Measurements from ENCODE around the gene RGMA. TPM values are rescaled to one million over a fixed set of nuclear protein-coding genes. Genes with fewer than 3 reads are reported as not detected.

Gene RGMA
- total RNA-seq, 1 donor from 2014 or later: not detected

- intact Hi-C loops (cut with micrococcal nuclease): no loop called here
Measured at GRCh38 chr15:93093765-93094164, 4.8 kb upstream of the RGMA start.

GRCh38 chr15:93091465-93091864 lies 2.5 kb upstream of the RGMA start:
- intact Hi-C loops (cut with micrococcal nuclease): no loop called here

- intact Hi-C loops (cut with micrococcal nuclease): loop anchor here (5.0 to 10.0 kb wide), 3 partner anchors 212 to 475 kb away; no protein-coding TSS in a partner anchor
Measured at GRCh38 chr15:93089727-93090305, 805 bp upstream of the RGMA start.

- intact Hi-C loops (cut with micrococcal nuclease): loop anchor here (5.0 to 10.0 kb wide), 3 partner anchors 214 to 476 kb away; no protein-coding TSS in a partner anchor
Measured at GRCh38 chr15:93088200-93088980, 621 bp downstream of the RGMA start.

GRCh38 chr15:93087825-93088199 lies 1.2 kb downstream of the RGMA start:
- intact Hi-C loops (cut with micrococcal nuclease): loop anchor here (1.0 to 10.0 kb wide), 6 partner anchors 58 to 1032 kb away; no protein-coding TSS in a partner anchor

GRCh38 chr15:93086791-93087190 lies 2.2 kb downstream of the RGMA start:
- intact Hi-C loops (cut with micrococcal nuclease): loop anchor here (1.0 to 10.0 kb wide), 6 partner anchors 56 to 1034 kb away; no protein-coding TSS in a partner anchor

- intact Hi-C loops (cut with micrococcal nuclease): loop anchor here (5.0 to 10.0 kb wide), 3 partner anchors 217 to 479 kb away; no protein-coding TSS in a partner anchor
Measured at GRCh38 chr15:93085692-93086091, 3.3 kb downstream of the RGMA start.

- intact Hi-C loops (cut with micrococcal nuclease): loop anchor here (10.0 kb wide), 2 partner anchors 362 to 482 kb away; no protein-coding TSS in a partner anchor
Measured at GRCh38 chr15:93082861-93083260, 6.2 kb downstream of the RGMA start.

- intact Hi-C loops (cut with micrococcal nuclease): loop anchor here (10.0 kb wide), 2 partner anchors 363 to 483 kb away; no protein-coding TSS in a partner anchor
Measured at GRCh38 chr15:93081399-93081798, 7.6 kb downstream of the RGMA start.

GRCh38 chr15:93080451-93080850 lies 8.6 kb downstream of the RGMA start:
- intact Hi-C loops (cut with micrococcal nuclease): loop anchor here (10.0 kb wide), 2 partner anchors 364 to 484 kb away; no protein-coding TSS in a partner anchor

- intact Hi-C loops (cut with micrococcal nuclease): no loop called here
Measured at GRCh38 chr15:93076875-93077274, 12.1 kb downstream of the RGMA start.

GRCh38 chr15:93076217-93076616 lies 12.8 kb downstream of the RGMA start:
- intact Hi-C loops (cut with micrococcal nuclease): no loop called here

GRCh38 chr15:93074599-93074998 lies 14.4 kb downstream of the RGMA start:
- intact Hi-C loops (cut with micrococcal nuclease): no loop called here

- intact Hi-C loops (cut with micrococcal nuclease): no loop called here
Measured at GRCh38 chr15:93073465-93073952, 15.5 kb downstream of the RGMA start.

- intact Hi-C loops (cut with micrococcal nuclease): no loop called here
Measured at GRCh38 chr15:93072411-93073394, 16.3 kb downstream of the RGMA start.

GRCh38 chr15:93072011-93072410 lies 17.0 kb downstream of the RGMA start:
- intact Hi-C loops (cut with micrococcal nuclease): no loop called here

- intact Hi-C loops (cut with micrococcal nuclease): no loop called here
Measured at GRCh38 chr15:93071469-93071936, 17.5 kb downstream of the RGMA start.

- intact Hi-C loops (cut with micrococcal nuclease): no loop called here
Measured at GRCh38 chr15:93070551-93071296, 18.3 kb downstream of the RGMA start.

- intact Hi-C loops (cut with micrococcal nuclease): no loop called here
Measured at GRCh38 chr15:93070132-93070531, 18.9 kb downstream of the RGMA start.

- intact Hi-C loops (cut with micrococcal nuclease): no loop called here
Measured at GRCh38 chr15:93068581-93069199, 20.3 kb downstream of the RGMA start.
